ENCODE data around the gene CD200R1.

DNA sequence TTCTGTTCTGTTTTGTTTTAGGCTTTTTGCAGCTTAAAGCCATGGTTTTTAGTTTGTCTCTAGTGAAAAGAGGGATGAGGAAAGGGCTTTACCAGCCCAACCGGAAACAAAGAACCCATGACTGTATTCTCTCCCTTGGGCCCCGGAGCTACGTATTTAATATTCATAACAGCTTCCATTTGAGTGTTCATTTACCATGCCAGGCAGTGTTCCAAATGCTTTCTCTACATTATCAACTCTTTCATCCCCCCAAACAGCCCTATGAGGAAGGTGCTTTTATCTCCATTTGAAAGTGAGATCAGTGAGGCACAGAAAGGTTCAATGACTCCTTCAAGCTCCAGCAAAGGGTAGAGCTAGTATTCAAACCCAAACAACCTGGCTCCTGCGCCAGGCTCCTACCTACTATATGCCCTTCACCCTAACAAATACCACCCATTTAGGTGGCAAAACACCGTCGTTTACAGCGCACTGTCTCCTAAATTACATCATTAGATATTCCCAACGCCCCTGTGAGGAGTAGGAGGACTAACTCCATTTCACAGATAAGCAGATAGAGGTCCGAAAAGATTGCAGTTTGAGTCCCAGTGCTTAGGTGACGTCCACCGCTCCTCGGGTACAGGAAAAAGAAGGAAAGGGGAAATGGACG, 43.8 kb upstream of the CD200R1 start:
- no peak for TF ChIP-seq CTCF (IDR thresholded peaks at IDR 0.05)
- no peak for TF ChIP-seq POLR2A (IDR thresholded peaks at IDR 0.05)
